ENCODE data around the gene KDM6A.
"Not testable (repeated sequence)": the region's sequence is repeated elsewhere in the genome, so short reads cannot be mapped to it uniquely, and the experiment has no call there.

Gene KDM6A

DNA sequence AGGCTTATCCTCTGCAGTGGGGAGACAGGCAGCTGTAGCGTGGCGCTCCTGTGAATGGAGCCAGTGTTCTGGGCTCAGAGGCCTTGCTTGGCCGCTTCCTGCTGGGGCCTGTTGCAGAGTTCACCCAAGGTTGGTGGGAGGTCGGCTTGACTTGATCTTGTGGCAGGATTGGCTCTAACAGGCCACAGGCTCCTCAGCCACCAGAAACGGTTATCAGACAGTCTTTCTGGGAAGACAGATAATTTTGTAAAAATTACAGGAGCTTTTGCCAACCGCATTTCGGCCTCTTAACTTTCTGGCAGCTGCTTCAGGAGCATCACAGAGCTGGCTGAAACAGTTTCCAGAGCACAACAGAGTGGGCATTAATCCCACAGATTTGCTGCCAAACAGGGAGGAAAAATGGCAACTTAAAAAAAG lies 261.3 kb downstream of the KDM6A start:
- DNase-seq: no peak

DNA sequence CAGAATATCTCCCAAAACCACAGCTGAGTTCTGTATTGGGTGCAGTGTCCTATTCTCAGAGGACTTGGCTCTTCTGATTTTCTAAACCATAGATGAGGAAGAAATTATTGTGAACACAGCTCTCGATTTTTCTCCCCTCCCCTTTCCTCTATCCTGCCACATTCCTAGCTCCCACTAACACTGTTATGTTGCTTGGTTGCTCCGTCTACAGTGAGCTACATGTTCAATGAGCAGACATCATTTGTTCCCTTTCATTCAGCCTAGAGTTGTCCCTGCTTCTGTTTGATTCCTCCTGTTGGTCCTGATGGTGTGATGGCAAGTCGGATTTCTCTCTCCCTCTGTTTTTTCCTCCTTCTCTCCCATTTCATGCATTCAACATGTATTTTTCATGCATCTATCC lies 261.8 kb downstream of the KDM6A start:
- no peak for DNase-seq

DNA sequence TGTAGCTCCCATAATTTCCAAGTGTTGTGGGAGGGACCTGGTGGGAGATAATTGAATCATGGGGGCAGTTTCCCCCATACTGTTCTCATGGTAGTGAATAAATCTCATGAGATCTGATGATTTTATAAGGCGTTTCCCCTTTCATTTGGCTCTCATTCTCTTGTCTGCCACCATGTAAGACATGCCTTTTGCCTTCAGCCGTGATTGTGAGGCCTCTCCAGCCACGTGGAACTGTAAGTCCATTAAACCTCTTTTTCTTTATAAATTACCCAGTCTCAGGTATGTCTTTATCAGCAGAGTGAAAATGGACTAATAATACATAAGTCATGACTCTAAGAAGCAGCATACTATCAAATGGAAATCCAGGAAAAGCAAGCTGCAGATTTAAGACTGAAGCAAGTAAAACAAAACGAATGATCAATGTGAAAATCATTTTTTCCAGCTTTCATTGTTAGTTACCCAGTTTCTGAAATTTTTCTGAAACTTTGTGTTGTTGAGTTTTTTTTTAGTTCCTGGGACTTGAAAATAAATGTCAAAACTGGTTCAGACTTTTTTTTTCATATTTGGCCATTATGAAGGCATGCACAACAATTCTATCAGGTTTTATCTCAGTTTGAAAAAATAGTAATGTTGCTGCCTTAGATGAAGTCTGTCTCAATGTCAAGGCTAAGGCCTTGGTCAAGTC lies 262.5 kb downstream of the KDM6A start:
- DNase-seq: not testable (repeated sequence)

DNA sequence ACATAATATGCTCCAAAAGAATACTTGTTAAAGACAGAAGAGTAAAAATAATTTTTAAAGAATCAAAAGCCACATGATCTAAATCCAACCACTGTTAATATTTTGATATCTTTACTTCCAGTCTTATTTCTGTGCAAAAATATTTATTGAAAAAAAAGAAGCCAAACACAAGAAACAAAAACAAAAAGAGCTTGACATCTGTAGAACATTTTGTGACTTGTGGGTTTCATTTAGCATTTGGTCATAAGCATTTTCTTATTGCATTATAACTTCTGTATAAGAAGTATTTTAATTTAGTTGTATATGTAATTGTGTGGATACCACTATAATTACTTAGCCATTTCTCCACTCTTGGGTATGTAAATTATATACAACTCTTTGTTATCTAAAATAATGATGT lies 264.5 kb downstream of the KDM6A start:
- DNase-seq: no peak

DNA sequence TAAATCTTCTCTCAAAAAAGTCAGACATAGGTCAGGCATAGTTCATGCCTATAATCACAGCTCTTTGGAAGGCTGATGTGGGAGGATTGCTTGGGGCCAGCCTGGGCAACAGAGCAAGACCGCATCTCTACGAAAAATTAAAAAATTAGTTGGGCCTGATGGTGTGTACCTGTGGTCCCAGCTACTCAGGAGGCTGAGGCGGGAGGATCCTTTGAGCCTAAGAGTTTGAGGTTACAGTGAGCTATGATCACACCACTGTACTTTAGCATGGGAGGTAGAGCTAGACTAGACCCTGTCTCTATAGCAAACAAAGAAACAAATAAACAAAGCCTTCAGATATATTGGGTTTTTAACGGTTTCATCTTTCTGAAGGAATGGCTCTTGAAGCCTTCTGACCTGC lies 265.5 kb downstream of the KDM6A start:
- no peak for DNase-seq

DNA sequence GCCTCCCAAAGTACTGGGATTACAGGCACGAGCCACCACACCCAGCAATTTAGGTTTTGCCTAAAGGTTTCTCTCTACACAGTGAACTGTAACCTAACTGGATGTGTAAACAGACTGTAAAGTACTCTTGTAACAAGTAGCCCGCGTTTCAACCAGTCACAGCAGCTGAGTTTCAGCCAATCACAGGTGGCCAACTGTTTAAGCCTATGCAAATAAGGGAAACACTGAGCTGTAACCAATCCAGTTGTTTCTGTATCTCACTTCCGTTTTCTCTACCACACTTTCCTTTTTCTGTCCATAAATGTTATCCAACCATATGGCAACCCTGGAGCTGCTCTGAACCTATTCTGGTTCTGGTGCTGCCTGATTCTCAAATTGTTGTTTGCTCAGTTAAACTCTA lies 267.8 kb downstream of the KDM6A start:
- DNase-seq: no peak

DNA sequence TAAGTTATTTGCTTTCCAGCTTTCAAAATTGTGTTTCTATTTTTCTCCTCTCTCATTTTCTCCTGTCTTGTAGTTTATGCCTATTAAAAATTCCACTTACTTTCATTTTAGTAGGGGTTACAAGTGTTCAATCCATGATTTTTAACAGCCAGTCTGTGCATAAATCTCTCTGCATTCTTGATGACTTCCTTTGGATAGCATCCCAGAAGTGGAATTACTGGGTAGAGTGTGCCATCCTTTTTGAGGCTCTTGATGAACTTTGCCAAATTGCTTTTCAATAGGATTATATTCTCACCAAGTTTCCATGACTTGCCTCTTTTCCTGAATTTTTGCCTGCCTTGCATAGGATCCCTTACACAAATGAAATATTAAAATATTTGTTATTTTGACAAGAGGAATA lies 269.2 kb downstream of the KDM6A start:
- no peak for DNase-seq

DNA sequence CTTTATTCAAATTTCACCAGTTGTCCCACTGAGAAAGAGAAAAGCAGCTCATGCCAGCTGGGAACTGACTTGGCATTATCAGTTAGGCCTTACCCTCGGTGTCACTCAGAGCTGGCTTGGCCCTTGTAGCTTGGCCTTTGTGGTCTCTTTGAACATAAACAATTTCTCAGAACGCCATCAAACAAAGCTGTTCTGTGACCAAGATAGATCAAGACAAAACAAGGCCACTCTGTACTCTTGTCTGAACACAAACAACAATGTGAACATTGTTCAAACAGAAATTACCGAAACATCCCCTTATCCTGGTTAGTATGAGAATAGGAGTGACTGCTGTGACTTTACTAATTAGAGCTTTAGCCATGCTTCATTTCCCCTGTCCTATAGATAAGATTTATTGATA lies 270.5 kb downstream of the KDM6A start:
- no peak for DNase-seq

DNA sequence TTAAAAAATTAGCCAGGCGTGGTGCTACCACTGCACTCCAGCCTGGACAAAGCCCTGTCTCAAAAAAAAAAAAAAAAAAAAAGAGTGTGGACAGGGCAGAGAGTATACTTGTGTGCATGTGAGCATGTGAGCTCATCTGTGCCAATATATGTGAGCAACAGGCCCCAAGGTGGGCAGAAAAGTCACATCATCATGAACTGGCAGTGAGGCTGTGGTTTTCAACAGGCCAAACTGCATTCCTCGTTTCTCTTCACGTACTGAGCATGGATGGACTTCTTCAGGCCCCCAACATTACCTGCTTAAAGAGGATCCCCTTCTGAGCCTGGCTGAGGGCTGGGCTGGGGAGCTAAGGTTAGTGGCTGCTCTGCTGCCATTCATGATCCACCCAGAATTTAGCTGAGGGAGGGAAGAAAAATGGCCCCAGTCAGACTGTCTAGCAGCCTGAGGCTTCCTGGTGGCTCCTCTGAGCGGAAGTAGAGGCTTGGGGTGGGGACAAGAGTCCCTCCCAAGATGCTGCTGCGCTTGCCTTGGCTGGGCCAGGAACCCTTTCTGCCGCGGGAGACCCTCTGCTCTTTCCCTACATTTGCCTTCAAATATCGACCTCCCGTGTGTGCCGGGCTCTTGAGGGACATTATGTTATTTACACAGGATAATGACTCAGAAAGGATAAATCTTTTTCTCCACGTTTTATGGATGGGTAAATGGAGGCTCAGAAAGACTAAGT lies 272.7 kb downstream of the KDM6A start:
- no peak for DNase-seq

DNA sequence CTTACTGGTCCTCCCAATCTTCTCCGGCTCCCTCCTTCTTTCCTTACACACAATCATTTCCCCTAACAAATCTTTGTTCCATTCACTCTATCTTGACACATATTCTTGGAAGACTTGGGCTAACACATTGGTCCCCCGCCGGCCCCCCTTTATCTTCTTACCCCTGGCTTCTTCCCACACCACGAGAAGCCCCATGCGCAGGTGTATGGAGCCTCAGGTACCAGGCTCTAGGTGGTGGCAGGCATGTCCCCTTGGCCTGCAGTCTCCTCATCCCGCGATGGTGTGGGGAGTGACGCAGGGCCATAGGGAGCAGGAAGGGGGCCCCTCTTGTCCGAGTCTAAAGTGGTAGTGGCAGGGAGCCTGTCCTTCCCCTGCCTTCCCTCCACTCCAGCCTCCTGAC lies 277.8 kb downstream of the KDM6A start:
- no peak for DNase-seq

DNA sequence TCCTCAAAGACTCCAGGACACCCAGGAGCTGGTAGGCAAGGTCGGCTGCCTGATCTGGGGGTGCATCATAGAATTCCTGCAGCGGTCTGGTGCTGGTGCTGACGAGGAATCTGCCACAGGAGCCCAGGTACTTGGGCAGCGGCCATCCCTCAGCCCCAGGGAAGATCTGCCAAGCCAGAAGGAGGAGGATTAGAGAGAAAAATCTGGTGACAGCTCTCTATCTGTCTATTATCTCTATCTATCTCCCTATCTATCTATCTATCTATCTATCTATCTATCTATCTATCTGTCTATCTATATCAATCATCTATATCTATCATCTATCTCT lies 281.0 kb downstream of the KDM6A start:
- no peak for DNase-seq

DNA sequence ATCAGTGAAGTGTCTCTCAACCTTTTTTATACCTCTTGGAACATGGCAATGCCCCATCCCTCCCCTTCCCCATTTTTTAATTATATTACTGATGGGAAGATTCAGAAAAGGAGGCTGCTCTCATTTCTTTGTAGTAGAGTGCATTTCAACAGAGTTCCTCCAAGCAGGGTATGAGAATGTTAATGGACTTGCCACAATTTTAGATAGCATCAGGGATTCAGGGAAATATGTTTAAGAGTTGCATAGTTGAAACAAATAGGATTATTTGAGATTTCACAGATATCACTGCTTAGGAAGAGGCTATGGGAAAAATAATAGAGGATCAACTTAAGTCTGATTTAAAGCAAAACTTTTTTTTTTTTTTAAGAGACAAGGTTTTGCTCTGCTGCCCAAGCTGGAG lies 281.5 kb downstream of the KDM6A start:
- DNase-seq: no peak

DNA sequence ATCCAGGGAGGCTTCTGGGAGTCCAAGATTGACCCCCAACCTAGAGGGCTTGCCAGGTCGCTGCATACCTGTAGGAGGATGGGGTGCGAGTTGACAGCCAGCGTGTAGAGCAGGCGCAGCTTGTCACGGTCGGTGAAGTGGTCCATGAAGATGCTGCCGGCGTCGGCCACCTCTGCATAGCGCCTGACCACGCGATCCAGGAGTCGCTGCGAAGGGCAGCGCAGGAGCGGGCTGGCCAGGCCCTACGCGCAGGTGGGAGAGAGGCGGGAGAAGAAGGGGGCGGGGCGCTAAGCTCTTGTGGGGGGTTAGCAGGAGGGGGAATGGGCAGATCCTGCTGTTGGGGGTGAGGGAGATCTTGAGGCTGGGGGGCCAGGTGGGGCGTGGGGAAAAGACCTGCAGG lies 284.7 kb downstream of the KDM6A start:
- DNase-seq: no peak

All from bone marrow (tissue), 2 donors.